GM19035 (cell line): ENCODE data around the gene EPHB2.
"Not testable (repeated sequence)": the region's sequence is repeated elsewhere in the genome, so short reads cannot be mapped to it uniquely, and the experiment has no call there.

ENCODE experiments used
- ATAC-seq: cut with Tn5 transposase; IDR thresholded peaks from one replicate; pipeline ENCODE4 v1.9.1; 2021; ENCODE audit not compliant: unreplicated experiment

EPHB2 gene

GRCh38 chr1:22833699-22834098 lies 123.1 kb downstream of the EPHB2 start:
- ATAC-seq = no peak

- ATAC-seq = not testable (repeated sequence)
Observed at GRCh38 chr1:22834420-22834819, 123.8 kb downstream of the EPHB2 start.

- no peak for ATAC-seq
Observed at GRCh38 chr1:22835636-22836319, 125.1 kb downstream of the EPHB2 start.

GRCh38 chr1:22836850-22837249 lies 126.2 kb downstream of the EPHB2 start:
- ATAC-seq = no peak

- ATAC-seq = no peak
Observed at GRCh38 chr1:22837332-22837731, 126.7 kb downstream of the EPHB2 start.

GRCh38 chr1:22838965-22839364 lies 128.3 kb downstream of the EPHB2 start:
- ATAC-seq = no peak

GRCh38 chr1:22839806-22840205 lies 129.2 kb downstream of the EPHB2 start:
- ATAC-seq = no peak

GRCh38 chr1:22841142-22841541 lies 130.5 kb downstream of the EPHB2 start:
- ATAC-seq = no peak

GRCh38 chr1:22841860-22842281 lies 131.2 kb downstream of the EPHB2 start:
- no peak for ATAC-seq

GRCh38 chr1:22843441-22844183 lies 133.0 kb downstream of the EPHB2 start:
- ATAC-seq = not testable (repeated sequence)

GRCh38 chr1:22844621-22845020 lies 134.0 kb downstream of the EPHB2 start:
- no peak for ATAC-seq

- ATAC-seq = no peak
Observed at GRCh38 chr1:22845398-22845935, 134.8 kb downstream of the EPHB2 start.

- ATAC-seq = no peak
Observed at GRCh38 chr1:22846458-22846857, 135.8 kb downstream of the EPHB2 start.

- ATAC-seq = no peak
Observed at GRCh38 chr1:22847249-22847648, 136.6 kb downstream of the EPHB2 start.

GRCh38 chr1:22847709-22848108 lies 137.1 kb downstream of the EPHB2 start:
- no peak for ATAC-seq

- no peak for ATAC-seq
Observed at GRCh38 chr1:22848405-22848804, 137.8 kb downstream of the EPHB2 start.

GRCh38 chr1:22849770-22850169 lies 139.1 kb downstream of the EPHB2 start:
- ATAC-seq = no peak

- no peak for ATAC-seq
Observed at GRCh38 chr1:22850281-22850680, 139.6 kb downstream of the EPHB2 start.

- no peak for ATAC-seq
Observed at GRCh38 chr1:22850681-22851080, 140.0 kb downstream of the EPHB2 start.

GRCh38 chr1:22851517-22851916 lies 140.9 kb downstream of the EPHB2 start:
- ATAC-seq = no peak

GRCh38 chr1:22852144-22852655 lies 141.6 kb downstream of the EPHB2 start:
- ATAC-seq = no peak

GRCh38 chr1:22853651-22854185 lies 143.1 kb downstream of the EPHB2 start:
- no peak for ATAC-seq
